Spinal cord (tissue), 10 donors: ENCODE data around the gene HRH3. TPM values are rescaled to one million over a fixed set of nuclear protein-coding genes. Genes with fewer than 3 reads are reported as not detected.

ENCODE experiments used
- DNase-seq, 6 donors: peaks; one replicate each; pipeline versions ENCODE4 v3.0.0 to v3.0.0-alpha.2; 2013 to 2015; ENCODE audit warnings: low spot score in 6 of 6, low read depth in 4 of 6
- H3K27ac ChIP-seq: one replicate; pipeline ENCODE4 v1.5.1; 2013; ENCODE audit warnings: low read depth, low read length, control low read depth
- H3K27me3 ChIP-seq: one replicate; pipeline ENCODE4 v1.6.1; 2013; ENCODE audit warnings: low read length; ENCODE audit not compliant: control insufficient read depth, insufficient read depth
- H3K36me3 ChIP-seq: one replicate; pipeline ENCODE4 v1.6.1; 2013; ENCODE audit warnings: low read length; ENCODE audit not compliant: control insufficient read depth, insufficient read depth
- H3K4me1 ChIP-seq: one replicate; pipeline ENCODE4 v1.6.1; 2013; ENCODE audit warnings: low read length; ENCODE audit not compliant: control insufficient read depth, insufficient read depth
- H3K4me3 ChIP-seq: one replicate; pipeline ENCODE4 v1.5.1; 2013; ENCODE audit warnings: low read depth, low read length, control low read depth
- H3K9me3 ChIP-seq: one replicate; pipeline ENCODE4 v1.6.1; 2013; ENCODE audit warnings: low read length; ENCODE audit not compliant: control insufficient read depth, insufficient read depth
- WGBS: methylation state at CpG from one replicate; pipeline ENCODE4 v1.1.5; 2013; ENCODE audit warnings: missing lambda C conversion rate; ENCODE audit not compliant: insufficient coverage; 5-methylcytosine and 5-hydroxymethylcytosine counted together
- polyA plus RNA-seq, 2 donors: library from polyadenylated mRNA; unstranded; fragments of 120-200 nt; gene quantifications; one replicate each; pipeline ENCODE4 v1.2.1, GENCODE V29; 2013; ENCODE audit not compliant: insufficient read length in 2 of 2
- total RNA-seq, 2 donors: library from RNA; depleted of rRNA in 1 of 2; stranded (reverse); fragments of 120-200 nt in 1 of 2; fragments of >200 nt in 1 of 2; gene quantifications; one replicate each; pipeline versions ENCODE4 v1.2.3 to v1.2.4, GENCODE V29; 2013 to 2014
- donor health status: healthy.

Gene HRH3
- total and polyA plus RNA-seq, 4 donors: 0.66 to 10.6 (median 5.9) TPM

DNA sequence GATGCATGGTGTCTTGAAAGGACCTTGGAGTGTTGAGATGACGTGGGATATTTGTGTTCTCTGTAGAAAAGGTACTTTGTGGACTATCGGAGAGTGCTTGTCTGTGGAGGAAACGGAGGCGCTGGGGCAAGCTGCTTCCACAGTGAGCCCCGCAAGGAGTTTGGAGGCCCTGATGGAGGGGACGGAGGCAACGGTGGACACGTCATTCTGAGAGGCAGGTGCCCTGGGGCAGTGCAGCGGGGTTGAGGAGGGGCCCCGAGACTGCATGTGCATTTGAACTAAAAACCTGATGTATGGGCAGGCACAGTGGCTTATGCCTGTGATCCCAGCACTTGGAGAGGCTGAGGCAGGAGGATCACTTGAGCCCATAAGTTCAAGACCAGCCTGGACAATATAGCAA lies 24.3 kb downstream of the HRH3 start:
- WGBS: 96% methylated on average over 10 of the region's 10 CpGs
- peaks cover 70% of the 10 kb centered on the region for H3K36me3 ChIP-seq
- H3K27ac ChIP-seq: no peak overlapping the region
- H3K4me3 ChIP-seq: no peak overlapping the region
- DNase-seq: no peak
- peaks cover 6% of the 10 kb centered on the region for H3K4me1 ChIP-seq
- no peaks in the 10 kb centered on the region for H3K9me3 ChIP-seq
- no peaks in the 10 kb centered on the region for H3K27me3 ChIP-seq

DNA sequence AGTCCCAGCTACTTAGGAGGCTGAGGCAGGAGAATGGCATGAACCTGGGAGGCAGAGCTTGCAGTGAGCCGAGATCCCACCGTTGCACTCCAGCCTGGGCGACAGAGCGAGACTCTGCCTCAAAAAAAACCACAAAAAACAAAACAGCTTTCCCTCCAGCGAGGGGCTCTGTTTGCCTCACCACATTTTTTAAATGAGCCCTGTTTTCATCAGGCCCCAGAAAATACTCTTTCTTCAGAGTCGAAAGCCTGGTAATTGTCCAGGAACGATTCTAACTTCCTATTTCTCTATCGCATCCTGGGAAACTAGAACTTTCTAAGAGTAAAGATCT lies 25.0 kb downstream of the HRH3 start:
- peaks cover 68% of the 10 kb centered on the region for H3K36me3 ChIP-seq
- DNase-seq: no peak
- WGBS: 74% methylated on average over 4 of the region's 8 CpGs
- no peaks in the 10 kb centered on the region for H3K9me3 ChIP-seq
- H3K4me1 ChIP-seq: peaks cover 6% of the 10 kb centered on the region
- no peak overlapping the region for H3K4me3 ChIP-seq
- no peaks in the 10 kb centered on the region for H3K27me3 ChIP-seq
- no peak overlapping the region for H3K27ac ChIP-seq

DNA sequence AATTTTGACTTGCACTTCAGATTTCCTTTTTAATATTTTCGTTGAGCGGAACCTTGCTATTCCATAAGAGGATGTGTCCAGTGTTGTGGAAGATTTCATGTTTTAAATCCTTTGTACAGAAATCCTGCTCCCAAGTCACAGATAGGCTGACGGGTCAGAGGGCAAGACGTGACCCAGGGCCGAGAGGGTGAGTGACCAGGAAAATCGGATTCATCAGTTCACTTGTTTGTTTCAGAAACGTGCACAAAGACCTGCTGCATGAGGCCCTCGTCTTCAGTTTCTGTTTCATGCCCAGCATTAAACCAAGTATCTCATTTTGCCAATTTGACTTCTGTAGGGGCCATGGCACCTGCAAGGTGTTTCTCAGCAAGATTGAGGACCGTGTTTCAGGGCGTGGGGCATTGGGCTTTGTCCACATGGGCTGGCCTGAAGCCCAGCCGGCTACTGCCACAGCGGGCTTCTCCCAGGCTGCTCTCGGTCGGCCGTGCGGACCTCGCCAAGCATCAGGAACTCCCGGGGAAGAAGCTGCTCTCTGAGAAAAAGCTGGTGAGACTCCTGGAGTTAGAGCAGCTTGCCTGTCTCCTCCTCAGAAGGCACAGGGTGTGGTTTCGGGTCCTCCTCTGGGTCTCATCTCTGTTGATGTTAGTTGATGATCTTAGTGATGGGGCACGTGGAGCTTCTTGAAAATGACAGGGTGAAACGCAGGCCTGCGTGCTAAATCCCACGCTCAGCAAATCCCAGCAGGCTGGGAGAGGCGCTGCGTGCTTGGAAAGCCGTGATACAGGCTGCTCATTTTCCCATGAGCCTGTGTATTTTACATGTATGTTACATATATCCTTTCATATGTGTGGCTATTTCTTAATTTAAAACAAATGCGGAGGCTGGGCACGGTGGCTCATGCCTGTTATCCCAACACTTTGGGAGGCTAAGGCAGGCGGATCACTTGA lies 26.7 kb downstream of the HRH3 start:
- Histone ChIP-seq H3K27ac (no peak overlapping the region), H3K4me1 (peaks cover 6% of the 10 kb centered on the region), H3K4me3 (no peak overlapping the region), H3K9me3 (no peaks in the 10 kb centered on the region), H3K27me3 (no peaks in the 10 kb centered on the region), H3K36me3 (peaks cover 58% of the 10 kb centered on the region)
- WGBS: 86% methylated on average over 19 of the region's 29 CpGs
- no peak for DNase-seq

DNA sequence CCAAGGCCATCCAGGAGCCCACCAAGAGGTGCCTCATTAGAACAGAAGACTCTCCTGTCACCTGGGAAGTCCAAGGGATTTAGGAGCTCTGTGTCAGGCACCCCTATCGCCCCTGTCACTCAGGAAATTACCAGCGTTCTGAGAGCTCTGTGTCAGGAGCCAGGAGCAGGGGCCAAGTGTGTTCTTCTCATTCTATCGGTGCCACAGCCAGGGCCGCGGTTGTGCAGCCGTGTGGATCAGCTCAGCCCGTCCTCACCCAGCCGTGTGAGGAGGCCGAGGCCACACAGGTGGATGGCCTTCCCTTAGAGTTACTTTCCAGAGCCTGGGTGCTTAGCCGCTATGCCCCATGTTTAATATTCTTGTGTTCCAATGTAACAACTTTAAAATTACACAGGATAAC lies 27.4 kb downstream of the HRH3 start:
- Histone ChIP-seq H3K4me1 (peaks cover 6% of the 10 kb centered on the region), H3K9me3 (no peaks in the 10 kb centered on the region), H3K27ac (no peak overlapping the region), H3K36me3 (peaks cover 51% of the 10 kb centered on the region), H3K27me3 (no peaks in the 10 kb centered on the region), H3K4me3 (no peak overlapping the region)
- DNase-seq: no peak
- WGBS: 89% methylated on average over 8 of the region's 10 CpGs

DNA sequence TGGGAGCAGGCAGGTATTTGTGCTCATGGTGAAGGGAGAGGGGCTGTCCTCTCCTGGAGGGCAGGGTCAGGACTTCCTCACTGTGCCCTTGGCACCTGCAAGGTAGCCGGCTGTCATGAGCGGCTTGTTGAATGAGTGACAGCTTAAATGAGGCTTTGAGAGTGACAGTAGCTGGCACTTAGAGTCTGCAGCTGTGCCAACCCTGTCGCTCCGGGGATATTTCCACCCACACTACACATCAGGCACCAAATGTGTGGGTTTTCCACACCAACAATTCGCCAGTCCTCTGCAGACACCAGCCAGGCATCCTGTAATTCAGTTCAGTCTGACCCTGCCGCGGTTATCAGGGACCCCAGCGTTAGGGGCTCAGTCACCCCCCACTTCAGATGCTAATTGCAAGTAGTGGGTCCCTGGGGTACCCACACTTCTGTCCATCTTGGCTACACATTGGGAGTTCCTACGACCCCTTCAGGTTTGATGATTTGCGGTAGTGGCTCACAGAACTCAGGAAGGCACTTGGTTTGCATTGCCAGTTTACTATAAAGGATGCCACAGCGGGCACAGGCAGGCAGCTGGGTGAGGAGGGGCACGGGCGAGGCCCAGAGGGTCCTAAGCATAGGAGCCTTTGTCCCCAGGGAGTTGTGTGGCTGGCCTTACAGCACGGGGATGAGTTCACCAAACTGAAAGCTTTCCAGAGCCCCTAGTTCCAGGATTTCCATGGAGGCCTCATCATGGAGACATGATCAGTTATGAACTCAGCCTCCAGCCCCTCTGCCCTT lies 28.1 kb downstream of the HRH3 start:
- no peaks in the 10 kb centered on the region for H3K27me3 ChIP-seq
- no peak overlapping the region for H3K4me3 ChIP-seq
- DNase-seq: peak in 1 of 6 donors; percentile 12
- H3K27ac ChIP-seq: no peak overlapping the region
- no peaks in the 10 kb centered on the region for H3K9me3 ChIP-seq
- peaks cover 50% of the 10 kb centered on the region for H3K36me3 ChIP-seq
- 89% methylated on average over 13 of the region's 14 CpGs for WGBS
- H3K4me1 ChIP-seq: peaks cover 6% of the 10 kb centered on the region

DNA sequence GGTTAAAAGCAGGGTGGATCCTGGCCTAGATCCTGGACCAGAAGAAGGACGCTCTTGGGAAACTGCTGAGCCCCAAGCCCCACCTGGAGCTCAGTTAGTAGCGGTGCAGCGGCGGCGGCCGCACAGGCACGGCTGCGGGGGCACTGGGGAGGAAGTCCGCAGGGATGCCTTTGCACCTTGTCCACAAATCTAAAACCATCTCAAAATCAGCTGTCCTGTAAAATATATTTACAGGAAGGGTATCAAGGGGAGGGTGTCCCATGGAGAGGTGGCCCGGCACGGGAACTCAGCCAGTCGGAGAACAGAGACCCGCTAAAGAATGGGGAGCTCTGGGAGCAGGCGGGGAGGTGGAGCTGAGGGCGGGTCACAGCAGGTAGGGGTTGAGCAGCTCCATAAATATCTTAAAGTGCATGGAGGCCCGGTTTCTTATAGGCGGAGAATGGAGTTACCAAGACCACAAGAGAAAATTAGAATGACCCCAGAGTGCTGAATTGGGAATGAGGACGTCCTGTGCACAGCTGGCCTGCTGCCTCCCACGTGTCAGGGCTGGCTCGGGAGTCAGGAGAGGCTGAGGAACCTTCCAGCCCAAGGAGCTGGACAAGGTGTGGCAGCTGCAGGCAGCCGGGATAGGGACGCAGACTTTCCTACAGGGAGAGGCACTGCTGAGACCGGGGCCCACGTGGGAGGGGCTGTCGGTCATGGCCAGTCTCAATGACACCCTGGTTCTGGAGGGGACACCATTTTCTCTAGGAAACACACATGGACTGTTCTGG lies 29.3 kb downstream of the HRH3 start:
- 80% methylated on average over 17 of the region's 25 CpGs for WGBS
- Histone ChIP-seq H3K36me3 (peaks cover 42% of the 10 kb centered on the region), H3K4me1 (peaks cover 6% of the 10 kb centered on the region), H3K27ac (no peak overlapping the region), H3K9me3 (no peaks in the 10 kb centered on the region), H3K4me3 (no peak overlapping the region), H3K27me3 (no peaks in the 10 kb centered on the region)
- no peak for DNase-seq

DNA sequence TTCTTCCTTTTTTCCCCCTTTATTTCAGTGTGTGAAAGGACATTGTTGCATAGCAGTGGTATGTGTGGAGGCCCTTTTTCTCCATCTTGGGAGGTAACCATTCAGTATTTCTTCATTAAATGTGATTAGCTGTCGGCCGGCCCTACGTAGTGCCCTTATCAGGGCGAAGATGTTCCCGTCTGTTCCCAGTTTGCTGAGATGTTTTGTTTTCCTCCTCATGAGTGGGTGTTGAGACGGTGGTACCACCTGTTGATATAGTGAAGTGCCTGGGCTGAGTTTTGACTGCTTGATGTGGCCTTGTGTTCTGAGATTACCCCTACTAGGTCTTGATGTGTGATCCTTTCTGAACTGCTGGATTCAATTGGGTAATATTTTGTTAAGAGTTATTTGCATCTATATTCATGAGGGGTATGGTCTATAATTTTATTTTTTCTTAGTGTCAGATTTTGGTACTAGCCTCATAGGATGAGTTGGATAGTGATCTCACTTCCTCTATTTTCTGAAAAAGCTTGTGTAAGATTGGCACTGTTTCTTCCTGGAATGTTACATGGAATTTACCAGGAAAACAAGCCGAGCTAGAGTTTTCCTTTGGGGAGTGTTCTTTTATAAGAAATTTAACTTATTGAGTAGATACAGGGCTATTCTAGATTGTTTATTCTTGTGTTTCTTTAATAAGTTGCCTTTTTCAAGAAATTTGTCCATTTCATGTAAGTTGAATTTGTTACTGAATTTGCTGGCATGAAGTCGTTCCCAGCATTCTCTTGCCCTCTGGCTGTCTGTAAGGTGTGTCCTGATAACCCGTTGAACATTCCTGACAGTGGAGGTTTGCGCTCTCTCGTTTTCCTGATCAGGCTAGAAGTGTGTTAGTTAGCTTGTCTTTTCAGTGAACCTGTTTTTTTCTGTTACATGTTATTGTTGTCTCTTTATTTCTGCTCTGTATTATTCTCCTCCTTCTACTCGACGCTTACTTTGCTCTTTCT lies 32.9 kb downstream of the HRH3 start:
- H3K4me3 ChIP-seq: no peak overlapping the region
- DNase-seq: no peak
- no peak overlapping the region for H3K27ac ChIP-seq
- no peaks in the 10 kb centered on the region for H3K27me3 ChIP-seq
- WGBS: 92% methylated on average over 10 of the region's 13 CpGs
- H3K4me1 ChIP-seq: peaks cover 13% of the 10 kb centered on the region
- no peaks in the 10 kb centered on the region for H3K9me3 ChIP-seq
- H3K36me3 ChIP-seq: peaks cover 22% of the 10 kb centered on the region

DNA sequence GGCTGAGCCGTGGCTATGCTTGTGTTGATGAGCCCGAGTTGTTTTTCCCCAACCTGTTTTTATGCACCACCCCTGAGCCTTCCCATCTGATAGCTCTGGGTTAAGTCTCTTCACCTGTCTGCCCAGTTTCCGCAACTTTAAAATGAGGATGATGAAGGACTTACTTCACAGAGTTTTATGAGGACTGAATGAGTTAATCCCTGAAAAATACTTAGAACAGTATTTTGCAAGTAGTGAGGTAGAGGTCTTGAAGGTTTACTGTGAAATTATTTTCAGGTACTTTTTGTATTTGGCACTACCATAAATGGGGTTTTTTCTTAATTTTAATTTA lies 34.0 kb downstream of the HRH3 start:
- Histone ChIP-seq H3K9me3 (no peaks in the 10 kb centered on the region), H3K36me3 (peaks cover 12% of the 10 kb centered on the region), H3K27ac (no peak overlapping the region), H3K27me3 (no peaks in the 10 kb centered on the region), H3K4me1 (peaks cover 12% of the 10 kb centered on the region), H3K4me3 (no peak overlapping the region)
- no peak for DNase-seq
- WGBS: no CpG with 5 or more reads among the region's 3 CpGs
